NB4 (cell line): ENCODE data around the gene ZIC4.

Experiments
- DNase-seq: peaks from one replicate; pipeline ENCODE4 v3.0.0; 2010; ENCODE audit warnings: low read depth
- H3K4me3 ChIP-seq: one replicate; pipeline ENCODE4 v1.5.1; 2011; ENCODE audit warnings: mild to moderate bottlenecking, low read depth, low read length, moderate library complexity
- MAX ChIP-seq: IDR thresholded peaks from 2 replicates; pipeline ENCODE4 v1.6.1; 2011; ENCODE audit warnings: low read depth, low read length
- MYC ChIP-seq: IDR thresholded peaks from 2 replicates; pipeline ENCODE4 v1.6.1; 2011; ENCODE audit warnings: low read depth, low read length
- POLR2A ChIP-seq: IDR thresholded peaks from 2 replicates; pipeline ENCODE4 v1.6.1; 2011; ENCODE audit warnings: mild to moderate bottlenecking; ENCODE audit not compliant: insufficient read length; ENCODE audit errors: extremely low read depth
- TF ChIP-seq, protein P1 (sequence below): IDR thresholded peaks from one replicate; pipeline ENCODE4 v1.5.1; 2012; ENCODE audit warnings: low read depth, low read length

The ZIC4 gene

DNA sequence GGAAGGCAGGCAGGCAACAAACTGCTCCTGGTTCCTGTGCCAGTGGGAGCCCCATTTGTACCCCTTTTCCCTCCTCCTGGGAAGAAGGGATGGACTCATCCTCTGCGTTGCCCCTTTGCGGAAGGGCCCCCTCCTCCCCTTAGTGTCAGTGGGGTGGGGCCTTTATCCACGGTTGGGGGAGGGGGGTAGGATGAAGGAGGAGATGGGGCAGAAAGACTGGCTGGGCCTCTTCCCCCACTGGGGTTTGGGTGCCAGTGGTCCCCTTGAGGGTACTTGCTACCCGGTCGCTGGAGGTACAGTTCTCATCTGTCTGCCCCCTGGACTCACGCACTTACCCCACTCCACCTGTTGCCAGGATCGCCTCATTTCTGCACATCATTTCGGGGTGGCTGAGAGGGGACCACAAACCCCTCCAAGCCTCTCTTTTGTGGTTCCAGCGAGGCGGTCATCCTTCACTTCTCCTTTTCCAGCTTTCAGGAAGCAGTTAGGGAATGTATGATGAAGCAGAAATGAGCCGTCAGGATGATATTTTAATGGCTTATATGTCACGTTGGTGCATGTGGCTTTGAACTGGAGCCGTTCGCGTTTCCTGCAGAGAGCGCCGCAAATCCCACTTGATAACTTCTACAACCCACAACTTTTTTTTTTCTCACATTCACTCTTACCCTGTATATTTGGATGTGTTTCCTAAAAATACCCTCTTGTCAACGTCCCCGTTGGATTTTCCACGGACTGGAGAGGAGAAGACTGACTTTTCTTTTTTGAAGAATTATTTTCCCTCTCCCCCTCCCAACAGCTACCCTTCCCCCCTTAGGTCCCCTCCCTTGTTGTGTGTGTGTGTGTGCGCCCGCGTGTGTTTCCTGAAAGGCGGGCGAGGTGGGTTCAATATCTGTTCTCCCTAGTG lies at the start of gene ZIC4:
TSS of gene ZIC4 (minus strand) at position 516 of the 904 bp plus-strand sequence. CDS start 3,746 bp downstream, outside the sequence.
- no peak within 1 kb of the TSS for H3K4me3 ChIP-seq
- TF ChIP-seq, protein P1, sequence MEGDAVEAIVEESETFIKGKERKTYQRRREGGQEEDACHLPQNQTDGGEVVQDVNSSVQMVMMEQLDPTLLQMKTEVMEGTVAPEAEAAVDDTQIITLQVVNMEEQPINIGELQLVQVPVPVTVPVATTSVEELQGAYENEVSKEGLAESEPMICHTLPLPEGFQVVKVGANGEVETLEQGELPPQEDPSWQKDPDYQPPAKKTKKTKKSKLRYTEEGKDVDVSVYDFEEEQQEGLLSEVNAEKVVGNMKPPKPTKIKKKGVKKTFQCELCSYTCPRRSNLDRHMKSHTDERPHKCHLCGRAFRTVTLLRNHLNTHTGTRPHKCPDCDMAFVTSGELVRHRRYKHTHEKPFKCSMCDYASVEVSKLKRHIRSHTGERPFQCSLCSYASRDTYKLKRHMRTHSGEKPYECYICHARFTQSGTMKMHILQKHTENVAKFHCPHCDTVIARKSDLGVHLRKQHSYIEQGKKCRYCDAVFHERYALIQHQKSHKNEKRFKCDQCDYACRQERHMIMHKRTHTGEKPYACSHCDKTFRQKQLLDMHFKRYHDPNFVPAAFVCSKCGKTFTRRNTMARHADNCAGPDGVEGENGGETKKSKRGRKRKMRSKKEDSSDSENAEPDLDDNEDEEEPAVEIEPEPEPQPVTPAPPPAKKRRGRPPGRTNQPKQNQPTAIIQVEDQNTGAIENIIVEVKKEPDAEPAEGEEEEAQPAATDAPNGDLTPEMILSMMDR: no peak
- TF ChIP-seq MYC: no peak
- TF ChIP-seq MAX: no peak
- TF ChIP-seq POLR2A: no peak
- no peak for DNase-seq

DNA sequence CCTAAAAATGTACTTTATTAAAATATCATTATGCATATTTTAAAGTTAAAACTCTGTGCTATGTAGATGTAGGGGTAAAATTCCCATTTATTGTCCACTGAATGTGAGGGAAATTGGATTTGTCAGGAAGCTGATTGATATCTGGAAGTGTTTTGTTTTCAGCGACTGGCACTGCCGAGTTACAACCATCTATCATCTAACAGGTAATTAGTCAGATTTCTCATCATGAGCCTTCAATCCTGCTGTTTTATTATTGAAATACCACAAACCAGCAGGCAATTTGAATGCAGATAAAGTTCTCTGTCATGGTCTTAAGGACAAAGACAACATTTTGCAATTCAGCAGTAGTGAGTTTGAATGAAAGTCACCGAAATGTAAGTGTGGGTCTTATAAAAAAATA lies 43.3 kb upstream of the ZIC4 start:
- TF ChIP-seq MYC (no peak), POLR2A (no peak), MAX (no peak)
- TF ChIP-seq, protein P1: no peak
- no peak for DNase-seq
- H3K4me3 ChIP-seq: no peak overlapping the region

DNA sequence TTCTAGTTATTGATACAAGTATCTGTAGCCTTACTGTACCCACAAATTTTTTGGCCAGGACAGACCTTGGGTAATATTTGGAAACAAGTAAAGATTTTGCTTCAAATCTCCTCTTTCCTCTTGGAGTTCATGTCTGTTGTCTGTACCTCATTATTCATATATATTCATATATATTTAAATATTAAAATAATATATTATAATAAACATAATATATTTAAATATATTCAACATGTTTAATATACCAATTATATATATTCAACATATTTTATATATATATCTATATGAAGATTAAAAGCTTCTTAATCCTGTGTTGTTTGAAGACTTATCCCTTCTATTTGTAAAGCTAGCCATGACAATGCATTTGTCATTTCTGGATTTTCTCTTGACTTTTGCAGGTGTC lies 40.9 kb upstream of the ZIC4 start:
- TF ChIP-seq MAX: no peak
- TF ChIP-seq POLR2A: no peak
- no peak for TF ChIP-seq MYC
- TF ChIP-seq, protein P1: no peak
- no peak overlapping the region for H3K4me3 ChIP-seq
- no peak for DNase-seq

DNA sequence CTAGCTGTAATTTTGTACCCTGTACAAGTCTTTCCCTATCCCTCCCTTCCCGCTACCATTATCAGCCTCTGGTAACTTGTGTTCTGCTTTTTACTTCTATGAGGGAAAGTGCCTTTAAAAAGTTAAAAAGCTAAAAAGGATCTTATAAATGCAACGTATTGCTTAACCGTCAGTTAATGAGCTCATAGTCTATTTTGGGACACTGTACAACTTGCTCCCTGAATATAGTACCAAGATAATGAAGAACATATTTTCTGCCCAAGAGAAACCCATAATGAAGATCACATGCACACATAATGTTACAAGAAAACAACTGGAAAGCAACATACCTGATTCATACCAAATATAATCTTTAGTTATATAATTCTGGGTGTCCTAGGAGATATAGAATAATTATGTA lies 25.4 kb upstream of the ZIC4 start:
- H3K4me3 ChIP-seq: no peak overlapping the region
- TF ChIP-seq MYC (no peak), POLR2A (no peak), MAX (no peak)
- TF ChIP-seq, protein P1: no peak
- peak; percentile 4 for DNase-seq

DNA sequence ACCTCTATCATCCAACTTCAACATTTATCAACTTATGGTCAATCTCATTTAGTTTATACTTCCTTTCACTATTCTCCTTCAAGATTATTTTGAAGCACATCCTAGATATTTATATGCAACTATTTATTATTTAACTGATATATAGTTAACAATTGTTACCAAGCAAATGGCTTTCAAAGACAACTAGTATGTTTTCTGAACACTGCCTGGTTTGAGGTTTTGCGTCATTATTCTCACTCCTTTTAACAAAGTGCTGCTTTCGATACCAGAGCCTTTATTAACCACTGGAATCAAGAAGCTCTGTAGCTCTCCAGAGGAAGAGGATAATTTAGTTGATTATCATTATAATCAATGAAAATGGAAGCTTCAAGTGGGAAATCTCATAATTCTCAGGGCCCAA lies 22.4 kb upstream of the ZIC4 start:
- TF ChIP-seq POLR2A (no peak), MYC (no peak), MAX (no peak)
- TF ChIP-seq, protein P1: no peak
- no peak for DNase-seq
- no peak overlapping the region for H3K4me3 ChIP-seq
